T-helper 22 cell (primary cell): ENCODE results near the gene ETV4.

Experiments used
- DNase-seq: peaks from one replicate; pipeline ENCODE4 v3.0.0-alpha.2; 2020; ENCODE audit warnings: low read depth

The ETV4 gene

GRCh38 chr17:43543771-43544575 lies 2.2 kb downstream of the ETV4 start:
- DNase-seq: no peak

GRCh38 chr17:43543300-43543699 lies 2.8 kb downstream of the ETV4 start:
- DNase-seq: no peak

- DNase-seq: no peak
These were observed 3.3 kb downstream of the ETV4 start for GRCh38 chr17:43542859-43543258.

GRCh38 chr17:43540821-43541674 lies 5.1 kb downstream of the ETV4 start:
- no peak for DNase-seq

- no peak for DNase-seq
These were observed 9.7 kb downstream of the ETV4 start for GRCh38 chr17:43536236-43536992.

GRCh38 chr17:43534909-43535308 lies 11.2 kb downstream of the ETV4 start:
- no peak for DNase-seq

GRCh38 chr17:43533699-43534098 lies 12.4 kb downstream of the ETV4 start:
- DNase-seq: no peak

- DNase-seq: no peak
These were observed 13.6 kb downstream of the ETV4 start for GRCh38 chr17:43532581-43532980.

GRCh38 chr17:43531955-43532354 lies 14.2 kb downstream of the ETV4 start:
- DNase-seq: no peak

- DNase-seq: no peak
These were observed 15.1 kb downstream of the ETV4 start for GRCh38 chr17:43531082-43531378.

GRCh38 chr17:43530288-43531081 lies 15.7 kb downstream of the ETV4 start:
- no peak for DNase-seq

- DNase-seq: no peak
These were observed 16.2 kb downstream of the ETV4 start for GRCh38 chr17:43529947-43530287.

GRCh38 chr17:43528988-43529814 lies 16.9 kb downstream of the ETV4 start:
- DNase-seq: no peak

- no peak for DNase-seq
These were observed 17.7 kb downstream of the ETV4 start for GRCh38 chr17:43528319-43528987.

GRCh38 chr17:43526886-43527648 lies 19.1 kb downstream of the ETV4 start:
- no peak for DNase-seq

- DNase-seq: no peak
These were observed 21.1 kb downstream of the ETV4 start for GRCh38 chr17:43524945-43525575.

GRCh38 chr17:43521389-43521788 lies 24.8 kb downstream of the ETV4 start:
- DNase-seq: no peak

- no peak for DNase-seq
These were observed 28.3 kb downstream of the ETV4 start for GRCh38 chr17:43517615-43518386.
